ENCODE results near the gene ZNF329. TPM values are rescaled to one million over a fixed set of nuclear protein-coding genes. Genes with fewer than 3 reads are reported as not detected.

ZNF329 gene
- total RNA-seq, 1 experiment from 2014 or later: 2.8 TPM

- DNase-seq (ENCODE audit: unreplicated experiment): no peak
- Mint-ChIP-seq H3K9me3 (ENCODE audit: unreplicated experiment) (no peaks in the 10 kb centered on the region), H3K36me3 (ENCODE audit: insufficient read depth, unreplicated experiment) (no peaks in the 10 kb centered on the region), H3K27me3 (ENCODE audit: insufficient read depth, unreplicated experiment) (no peaks in the 10 kb centered on the region), H3K27ac (ENCODE audit: low read depth, unreplicated experiment) (no peak overlapping the region), H3K4me3 (ENCODE audit: unreplicated experiment) (no peak overlapping the region), H3K4me1 (ENCODE audit: insufficient read depth, unreplicated experiment) (no peaks in the 10 kb centered on the region)
- ChIA-PET POLR2A (no interaction called here), CTCF (interaction anchor here (0.6 kb wide), 1 partner anchor 681 kb away, joined by 3 read pairs; no protein-coding TSS in a partner anchor)
- no peak for TF ChIP-seq CTCF (IDR thresholded peaks at IDR 0.05; ENCODE audit: unreplicated experiment)
- BruUV-seq (replicated peaks): no TSS peak
- intact Hi-C loops (cut with micrococcal nuclease): no loop called here
Measured at GRCh38 chr19:58086825-58087710, 63.5 kb downstream of the ZNF329 start.

- ChIA-PET CTCF (no interaction called here), POLR2A (no interaction called here)
- DNase-seq (ENCODE audit: unreplicated experiment): no peak
- Mint-ChIP-seq H3K4me3 (ENCODE audit: unreplicated experiment) (no peak overlapping the region), H3K27me3 (ENCODE audit: insufficient read depth, unreplicated experiment) (no peaks in the 10 kb centered on the region), H3K4me1 (ENCODE audit: insufficient read depth, unreplicated experiment) (no peaks in the 10 kb centered on the region), H3K27ac (ENCODE audit: low read depth, unreplicated experiment) (no peak overlapping the region), H3K9me3 (ENCODE audit: unreplicated experiment) (peaks cover 11% of the 10 kb centered on the region), H3K36me3 (ENCODE audit: insufficient read depth, unreplicated experiment) (no peaks in the 10 kb centered on the region)
- intact Hi-C loops (cut with micrococcal nuclease): no loop called here
- BruUV-seq (replicated peaks): no TSS peak
- no peak for TF ChIP-seq CTCF (IDR thresholded peaks at IDR 0.05; ENCODE audit: unreplicated experiment)
Measured at GRCh38 chr19:58085348-58085875, 65.2 kb downstream of the ZNF329 start.

- Mint-ChIP-seq H3K9me3 (ENCODE audit: unreplicated experiment) (peaks cover 18% of the 10 kb centered on the region), H3K27ac (ENCODE audit: low read depth, unreplicated experiment) (no peak overlapping the region), H3K36me3 (ENCODE audit: insufficient read depth, unreplicated experiment) (no peaks in the 10 kb centered on the region), H3K4me3 (ENCODE audit: unreplicated experiment) (no peak overlapping the region), H3K4me1 (ENCODE audit: insufficient read depth, unreplicated experiment) (no peaks in the 10 kb centered on the region), H3K27me3 (ENCODE audit: insufficient read depth, unreplicated experiment) (no peaks in the 10 kb centered on the region)
- no TSS peak for BruUV-seq (replicated peaks)
- CTCF ChIA-PET: no interaction called here
- DNase-seq (ENCODE audit: unreplicated experiment): no peak
- intact Hi-C loops (cut with micrococcal nuclease): no loop called here
- TF ChIP-seq CTCF (IDR thresholded peaks at IDR 0.05; ENCODE audit: unreplicated experiment): no peak
- POLR2A ChIA-PET: no interaction called here
Measured at GRCh38 chr19:58084596-58085347, 65.8 kb downstream of the ZNF329 start.

- ChIA-PET POLR2A (no interaction called here), CTCF (no interaction called here)
- DNase-seq (ENCODE audit: unreplicated experiment): no peak
- H3K27ac Mint-ChIP-seq (ENCODE audit: low read depth, unreplicated experiment): no peak overlapping the region
- H3K36me3 Mint-ChIP-seq (ENCODE audit: insufficient read depth, unreplicated experiment): no peaks in the 10 kb centered on the region
- no peak overlapping the region for H3K4me3 Mint-ChIP-seq (ENCODE audit: unreplicated experiment)
- no TSS peak for BruUV-seq (replicated peaks)
- no peaks in the 10 kb centered on the region for H3K27me3 Mint-ChIP-seq (ENCODE audit: insufficient read depth, unreplicated experiment)
- intact Hi-C loops (cut with micrococcal nuclease): no loop called here
- no peak for TF ChIP-seq CTCF (IDR thresholded peaks at IDR 0.05; ENCODE audit: unreplicated experiment)
- H3K9me3 Mint-ChIP-seq (ENCODE audit: unreplicated experiment): peaks cover 18% of the 10 kb centered on the region
- no peaks in the 10 kb centered on the region for H3K4me1 Mint-ChIP-seq (ENCODE audit: insufficient read depth, unreplicated experiment)
Measured at GRCh38 chr19:58083021-58083420, 67.6 kb downstream of the ZNF329 start.

All from MCF 10A (cell line).